Measurements from ENCODE around the gene ILKAP.

The ILKAP gene

GRCh38 chr2:238247002-238247822 lies 43.7 kb upstream of the ILKAP start:
- no peak for TF ChIP-seq CTCF (IDR thresholded peaks at IDR 0.05; ENCODE audit: borderline replicate concordance, control extremely low read depth, extremely low read depth, insufficient read depth, missing control alignments)
- in situ Hi-C loops (cut with MboI; ENCODE audit: low sequenced_read_pairs, unreplicated experiment): no loop called here
- DNase-seq (ENCODE audit: low spot score): no peak

- DNase-seq (ENCODE audit: low spot score): no peak
- no peak for TF ChIP-seq CTCF (IDR thresholded peaks at IDR 0.05; ENCODE audit: borderline replicate concordance, control extremely low read depth, extremely low read depth, insufficient read depth, missing control alignments)
These were observed 40.7 kb upstream of the ILKAP start for GRCh38 chr2:238244151-238244550.

GRCh38 chr2:238243496-238244076 lies 40.1 kb upstream of the ILKAP start:
- DNase-seq (ENCODE audit: low spot score): no peak
- TF ChIP-seq CTCF (IDR thresholded peaks at IDR 0.05; ENCODE audit: borderline replicate concordance, control extremely low read depth, extremely low read depth, insufficient read depth, missing control alignments): no peak
- in situ Hi-C loops (cut with MboI; ENCODE audit: low sequenced_read_pairs, unreplicated experiment): no loop called here

More at GRCh38 chr2:238244151-238244550, 40.7 kb upstream of the ILKAP start:
- in situ Hi-C loops (cut with MboI; ENCODE audit: low sequenced_read_pairs, unreplicated experiment): no loop called here

- no peak for DNase-seq (ENCODE audit: low spot score)
- in situ Hi-C loops (cut with MboI; ENCODE audit: low sequenced_read_pairs, unreplicated experiment): no loop called here
- no peak for TF ChIP-seq CTCF (IDR thresholded peaks at IDR 0.05; ENCODE audit: borderline replicate concordance, control extremely low read depth, extremely low read depth, insufficient read depth, missing control alignments)
These were observed 39.4 kb upstream of the ILKAP start for GRCh38 chr2:238242731-238243495.

GRCh38 chr2:238241970-238242369 lies 38.5 kb upstream of the ILKAP start:
- DNase-seq (ENCODE audit: low spot score): no peak
- in situ Hi-C loops (cut with MboI; ENCODE audit: low sequenced_read_pairs, unreplicated experiment): no loop called here
- no peak for TF ChIP-seq CTCF (IDR thresholded peaks at IDR 0.05; ENCODE audit: borderline replicate concordance, control extremely low read depth, extremely low read depth, insufficient read depth, missing control alignments)

Data from GM13976 (cell line).